HepG2 (cell line): ENCODE measurements around the gene TEX14. TPM values are rescaled to one million over a fixed set of nuclear protein-coding genes. Genes with fewer than 3 reads are reported as not detected.

Source experiments
- BATF2 ChIP-seq: sonication (generic); formaldehyde crosslinking; IDR thresholded peaks from 2 replicates; pipeline ENCODE4 v1.8.0; 2022; ENCODE audit warnings: mild to moderate bottlenecking, missing genetic modification reagents, moderate library complexity
- BORCS8-MEF2B ChIP-seq: sonication (generic); formaldehyde crosslinking; IDR thresholded peaks from 2 replicates; pipeline ENCODE4 v1.8.0; 2022; ENCODE audit warnings: mild to moderate bottlenecking, missing genetic modification reagents
- ETS1 ChIP-seq: sonication (generic); formaldehyde crosslinking; IDR thresholded peaks from 2 replicates; pipeline ENCODE4 v1.4.0; 2020; ENCODE audit warnings: missing genetic modification reagents
- ETV5 ChIP-seq: IDR thresholded peaks from 2 replicates; pipeline ENCODE4 v1.6.1; 2018; ENCODE audit warnings: missing biosample characterization, missing genetic modification reagents, inconsistent platforms, borderline replicate concordance
- FOXA3 ChIP-seq: IDR thresholded peaks from 2 replicates; pipeline ENCODE4 v1.6.1; 2016; ENCODE audit warnings: missing genetic modification reagents, missing compliant biosample characterization
- HOXA9 ChIP-seq: sonication (generic); formaldehyde crosslinking; IDR thresholded peaks from 2 replicates; pipeline ENCODE4 v1.8.1; 2022; ENCODE audit warnings: missing genetic modification reagents, mild to moderate bottlenecking, moderate library complexity, borderline replicate concordance
- IRF2 ChIP-seq: IDR thresholded peaks from 2 replicates; pipeline ENCODE4 v1.6.1; 2018; ENCODE audit warnings: missing genetic modification reagents, missing compliant biosample characterization
- KLF16 ChIP-seq, 2 experiments: sonication (generic) in 1 of 2; formaldehyde crosslinking in 1 of 2; IDR thresholded peaks; 2 replicates each; pipeline versions ENCODE4 v1.6.1 to v1.8.0; 2016 to 2023; ENCODE audit warnings: missing genetic modification reagents in 2 of 2, missing compliant biosample characterization in 1 of 2
- MAFF ChIP-seq: IDR thresholded peaks from 2 replicates; pipeline ENCODE4 v1.6.1; 2011; ENCODE audit warnings: low read depth, low read length, improper control_type of control experiment
- POLR2AphosphoS5 ChIP-seq: IDR thresholded peaks from 2 replicates; pipeline ENCODE4 v1.6.1; 2012; ENCODE audit warnings: low read depth, low read length
- PREB ChIP-seq: sonication (generic); formaldehyde crosslinking; IDR thresholded peaks from 2 replicates; pipeline ENCODE4 v1.4.0; 2020; ENCODE audit warnings: missing genetic modification reagents
- SP1 ChIP-seq, 2 experiments: fragments of 450-650 bp in 1 of 2; sonication (generic) in 1 of 2; formaldehyde crosslinking in 1 of 2; IDR thresholded peaks; 2 replicates each; pipeline versions ENCODE4 v1.4.0 to v1.6.1; 2016 to 2020; ENCODE audit warnings: missing genetic modification reagents in 1 of 2
- ZBTB39 ChIP-seq: sonication (generic); formaldehyde crosslinking; IDR thresholded peaks from 2 replicates; pipeline ENCODE4 v1.5.0; 2020; ENCODE audit warnings: missing genetic modification reagents
- ZNF160 ChIP-seq: sonication (generic); formaldehyde crosslinking; IDR thresholded peaks from 2 replicates; pipeline ENCODE4 v1.8.0; 2022; ENCODE audit warnings: mild to moderate bottlenecking, inconsistent platforms, missing genetic modification reagents
- ZNF274 ChIP-seq: sonication (generic); formaldehyde crosslinking; IDR thresholded peaks from 2 replicates; pipeline ENCODE4 v1.5.1; 2020; ENCODE audit warnings: mild to moderate bottlenecking, missing genetic modification reagents
- ZNF430 ChIP-seq: sonication (generic); formaldehyde crosslinking; IDR thresholded peaks from 2 replicates; pipeline ENCODE4 v1.9.0; 2021; ENCODE audit warnings: mild to moderate bottlenecking, missing genetic modification reagents
- ZNF431 ChIP-seq: sonication (generic); formaldehyde crosslinking; IDR thresholded peaks from 2 replicates; pipeline ENCODE4 v1.9.0; 2022; ENCODE audit warnings: missing genetic modification reagents, low read depth, mild to moderate bottlenecking, borderline replicate concordance
- ZNF572 ChIP-seq: sonication (generic); formaldehyde crosslinking; IDR thresholded peaks from 2 replicates; pipeline ENCODE4 v1.5.1; 2020; ENCODE audit warnings: mild to moderate bottlenecking, missing genetic modification reagents
- ZNF713 ChIP-seq: sonication (generic); formaldehyde crosslinking; IDR thresholded peaks from 2 replicates; pipeline ENCODE4 v1.4.0; 2020; ENCODE audit warnings: mild to moderate bottlenecking, missing genetic modification reagents
- ZSCAN29 ChIP-seq: sonication (generic); formaldehyde crosslinking; conservative IDR thresholded peaks from 2 replicates; pipeline ENCODE4 v1.4.0; 2020; ENCODE audit warnings: mild to moderate bottlenecking, missing genetic modification reagents
- polyA plus RNA-seq, 8 experiments: library from polyadenylated mRNA; depleted of rRNA in 3 of 8; stranded (reverse) in 7 of 8; unstranded in 1 of 8; fragments of >200 nt; fragmentation: Illumina TruSeq in 4 of 8; extraction: Trizol in 4 of 8; gene quantifications; 2 replicates each; pipeline versions ENCODE4 v1.2.1 to v1.2.3, GENCODE V29; 2011 to 2016; ENCODE audit warnings: low read depth in 4 of 8, missing spikeins in 1 of 8, mixed read lengths in 1 of 8; ENCODE audit not compliant: insufficient read depth in 1 of 8
- total RNA-seq, 5 experiments: library from RNA; depleted of rRNA; stranded (reverse); fragments of >200 nt; fragmentation: Illumina TruSeq; extraction: Trizol; gene quantifications; 2 replicates each; pipeline ENCODE4 v1.2.3, GENCODE V29; 2016; ENCODE audit warnings: low read depth in 1 of 5
- TF ChIP-seq, protein P1 (sequence below): IDR thresholded peaks from 2 replicates; pipeline ENCODE4 v1.6.1; 2016; ENCODE audit warnings: missing compliant biosample characterization, missing genetic modification reagents, borderline replicate concordance

Gene TEX14
- total and polyA plus RNA-seq, 2 of the 13 experiments (the other 11 are each of a cell fraction or from before 2014, with no cell fraction given) = 0.04 to 0.07 TPM

DNA sequence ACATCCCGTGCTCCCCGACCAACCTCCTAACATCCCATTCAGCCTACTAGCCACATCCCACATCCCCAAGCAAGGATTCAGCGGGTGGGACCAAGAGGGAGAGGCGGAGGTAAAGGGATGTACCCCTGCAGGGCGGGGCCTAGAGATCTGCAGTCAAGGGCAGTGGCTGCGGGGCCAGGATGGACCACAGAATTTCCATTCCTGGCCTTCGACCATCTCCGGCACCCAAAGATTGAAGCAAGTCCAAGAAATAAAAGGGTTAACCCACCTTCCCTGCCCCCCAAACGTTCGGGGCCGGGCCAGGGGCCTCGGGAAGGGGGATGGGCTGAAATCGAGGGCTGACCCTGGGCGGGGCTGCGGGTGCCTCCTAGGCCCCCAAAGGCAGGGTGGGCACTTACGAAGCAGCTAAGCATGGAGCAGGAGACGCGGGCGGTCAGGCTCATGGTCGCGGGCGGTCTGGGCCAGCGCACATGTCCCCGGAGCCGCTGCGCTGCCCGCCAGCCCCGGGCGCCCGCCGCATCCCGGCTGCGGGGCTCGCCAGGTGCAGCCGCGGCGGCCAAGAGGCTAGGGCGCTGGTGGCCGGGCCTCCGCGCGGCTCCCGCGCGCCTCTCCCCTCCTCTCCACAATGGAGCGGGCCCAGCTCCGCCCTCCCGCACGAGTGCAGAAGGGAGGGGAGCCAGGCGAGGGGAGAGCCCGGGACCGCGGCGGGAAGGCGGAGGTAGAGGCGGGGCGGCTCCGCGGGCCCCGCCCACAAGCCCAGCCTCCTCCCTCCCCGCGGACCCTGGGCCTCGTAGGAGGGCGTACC is 177.7 kb downstream of the TEX14 start, which contains the start of gene MTMR4 (continued):
- no peak for TF ChIP-seq ZNF713
- TF ChIP-seq HOXA9 (CRISPR knock-in tag) = no peak
- 0 out of 2 replicates have a peak, but pooled peaks have one; percentile 66 for TF ChIP-seq ZNF274
- TF ChIP-seq POLR2AphosphoS5 = no peak; the same call in 1 of the 2 replicates
- TF ChIP-seq, protein P1, sequence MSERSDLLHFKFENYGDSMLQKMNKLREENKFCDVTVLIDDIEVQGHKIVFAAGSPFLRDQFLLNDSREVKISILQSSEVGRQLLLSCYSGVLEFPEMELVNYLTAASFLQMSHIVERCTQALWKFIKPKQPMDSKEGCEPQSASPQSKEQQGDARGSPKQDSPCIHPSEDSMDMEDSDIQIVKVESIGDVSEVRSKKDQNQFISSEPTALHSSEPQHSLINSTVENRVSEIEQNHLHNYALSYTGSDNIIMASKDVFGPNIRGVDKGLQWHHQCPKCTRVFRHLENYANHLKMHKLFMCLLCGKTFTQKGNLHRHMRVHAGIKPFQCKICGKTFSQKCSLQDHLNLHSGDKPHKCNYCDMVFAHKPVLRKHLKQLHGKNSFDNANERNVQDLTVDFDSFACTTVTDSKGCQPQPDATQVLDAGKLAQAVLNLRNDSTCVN (CRISPR knock-in tag) = peak; percentile 41; the same call in 1 of the 2 replicates
- no peak for TF ChIP-seq PREB
- TF ChIP-seq ZBTB39 (CRISPR knock-in tag) = no peak
- no peak for TF ChIP-seq ZNF572
- TF ChIP-seq SP1 (IDR thresholded peaks at IDR 0.05) = no peak
- TF ChIP-seq SP1 (CRISPR knock-in tag; IDR thresholded peaks at IDR 0.05) = peak; percentile 89
- TF ChIP-seq ZNF431 (CRISPR knock-in tag) = no peak; the same call in 1 of the 2 replicates
- 0 out of 4 replicates have a peak, but pooled peaks of 1 of the 2 experiments have one; percentile 35 for TF ChIP-seq KLF16 (CRISPR knock-in tag; IDR thresholded peaks at IDR 0.05)
- no peak for TF ChIP-seq ZNF430 (CRISPR knock-in tag)
- no peak for TF ChIP-seq ZNF160 (CRISPR knock-in tag)
- no peak for TF ChIP-seq ZSCAN29 (CRISPR knock-in tag)
- TF ChIP-seq BATF2 = no peak
- TF ChIP-seq BORCS8-MEF2B = no peak; the same call in 1 of the 2 replicates
- no peak for TF ChIP-seq ETS1
- TF ChIP-seq FOXA3 (CRISPR knock-in tag) = no peak
- TF ChIP-seq MAFF = no peak
- TF ChIP-seq ETV5 = peak; percentile 28; the same call in 1 of the 2 replicates
- peak; percentile 23; the same call in 1 of the 2 replicates for TF ChIP-seq IRF2 (CRISPR knock-in tag)
